ENCODE results near the gene UPF2. TPM values are rescaled to one million over a fixed set of nuclear protein-coding genes. Genes with fewer than 3 reads are reported as not detected.

Gene UPF2
- total and polyA plus RNA-seq, 3 donors from 2014 or later: 15.7 to 43.7 (median 36.9) TPM

DNA sequence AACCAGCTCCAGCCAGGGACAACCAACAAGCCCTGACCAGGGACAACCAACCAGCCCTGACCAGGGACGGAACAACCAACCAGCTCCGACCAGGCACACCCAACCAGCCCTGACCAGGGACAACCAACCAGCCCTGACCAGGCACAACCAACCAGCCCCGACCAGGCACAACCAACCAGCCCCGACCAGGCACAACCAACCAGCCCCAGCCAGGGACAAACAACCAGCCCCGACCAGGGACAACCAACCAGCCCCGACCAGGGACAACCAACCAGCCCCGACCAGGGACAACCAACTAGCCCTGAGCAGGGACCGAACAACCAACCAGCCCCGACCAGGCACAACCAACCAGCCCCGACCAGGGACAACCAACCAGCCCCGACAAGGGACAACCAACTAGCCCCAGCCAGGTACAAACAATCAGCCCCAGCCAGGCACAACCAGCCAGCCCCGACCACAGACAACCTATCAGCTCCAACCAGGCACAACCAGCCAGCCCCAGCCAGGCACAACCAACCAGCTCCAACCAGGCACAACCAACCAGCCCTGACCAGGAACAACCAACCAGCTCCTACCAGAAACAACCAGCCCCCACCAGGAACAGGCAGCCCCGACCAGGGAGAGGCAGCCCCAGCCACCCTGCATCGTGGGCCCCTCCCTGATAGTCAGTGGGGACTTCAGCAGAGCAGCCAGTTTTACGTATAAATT, 163.1 kb downstream of the UPF2 start:
- TF ChIP-seq POLR2A (IDR thresholded peaks at IDR 0.05) (no peak), CTCF (IDR thresholded peaks at IDR 0.05) (no peak)
- H3K27ac ChIP-seq: no peak overlapping the region
- no peaks in the 10 kb centered on the region for H3K36me3 ChIP-seq (ENCODE audit: low read depth, missing control alignments)
- peaks cover 20% of the 10 kb centered on the region for H3K4me1 ChIP-seq
- no peaks in the 10 kb centered on the region for H3K9me3 ChIP-seq
- no peaks in the 10 kb centered on the region for H3K27me3 ChIP-seq
- DNase-seq: no peak
- WGBS, 2 donors: 73 to 83% methylated on average over 7 to 14 of the region's 15 CpGs
- intact Hi-C loops (cut with DNase I; ENCODE audit: low total_unique reads): no loop called here
- no peak overlapping the region for H3K4me3 ChIP-seq

DNA sequence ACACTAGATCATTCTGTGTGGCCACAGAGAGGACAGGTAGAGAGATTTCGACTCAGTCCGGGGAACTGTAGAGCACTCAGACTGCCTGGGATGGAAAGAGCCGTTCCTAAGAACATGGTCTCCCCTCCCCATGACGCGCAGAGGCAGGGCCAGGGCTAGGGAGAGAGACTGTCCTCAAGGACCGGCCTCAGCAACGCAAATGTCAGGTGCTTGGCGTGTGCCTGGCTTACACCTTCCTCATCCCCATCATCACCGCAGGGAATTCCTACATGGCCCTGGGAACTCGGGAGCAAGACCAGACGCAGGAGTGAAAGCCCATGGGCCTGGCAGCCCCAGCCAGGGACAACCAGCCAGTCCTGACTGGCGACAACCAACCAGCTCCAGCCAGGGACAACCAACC, 163.8 kb downstream of the UPF2 start:
- Histone ChIP-seq H3K36me3 (ENCODE audit: low read depth, missing control alignments) (no peaks in the 10 kb centered on the region), H3K4me1 (peaks cover 23% of the 10 kb centered on the region), H3K27ac (no peak overlapping the region), H3K27me3 (no peaks in the 10 kb centered on the region), H3K9me3 (no peaks in the 10 kb centered on the region), H3K4me3 (no peak overlapping the region)
- TF ChIP-seq CTCF (IDR thresholded peaks at IDR 0.05) (no peak), POLR2A (IDR thresholded peaks at IDR 0.05) (no peak)
- WGBS, 2 donors: 60 to 88% methylated on average over 2 to 12 of the region's 12 CpGs
- intact Hi-C loops (cut with DNase I; ENCODE audit: low total_unique reads): no loop called here
- no peak for DNase-seq

- H3K36me3 ChIP-seq (ENCODE audit: low read depth, missing control alignments): no peaks in the 10 kb centered on the region
- H3K27ac ChIP-seq: no peak overlapping the region
- H3K9me3 ChIP-seq: no peaks in the 10 kb centered on the region
- no peak for DNase-seq
- no peak overlapping the region for H3K4me3 ChIP-seq
- intact Hi-C loops (cut with DNase I; ENCODE audit: low total_unique reads): no loop called here
- 90 to 93% methylated on average over 7 to 13 of the region's 13 CpGs for WGBS, 2 donors
- no peaks in the 10 kb centered on the region for H3K27me3 ChIP-seq
- TF ChIP-seq CTCF (IDR thresholded peaks at IDR 0.05): no peak
- no peak for TF ChIP-seq POLR2A (IDR thresholded peaks at IDR 0.05)
- H3K4me1 ChIP-seq: peaks cover 23% of the 10 kb centered on the region
Measured at GRCh38 chr10:11877591-11877905, 165.1 kb downstream of the UPF2 start.

DNA sequence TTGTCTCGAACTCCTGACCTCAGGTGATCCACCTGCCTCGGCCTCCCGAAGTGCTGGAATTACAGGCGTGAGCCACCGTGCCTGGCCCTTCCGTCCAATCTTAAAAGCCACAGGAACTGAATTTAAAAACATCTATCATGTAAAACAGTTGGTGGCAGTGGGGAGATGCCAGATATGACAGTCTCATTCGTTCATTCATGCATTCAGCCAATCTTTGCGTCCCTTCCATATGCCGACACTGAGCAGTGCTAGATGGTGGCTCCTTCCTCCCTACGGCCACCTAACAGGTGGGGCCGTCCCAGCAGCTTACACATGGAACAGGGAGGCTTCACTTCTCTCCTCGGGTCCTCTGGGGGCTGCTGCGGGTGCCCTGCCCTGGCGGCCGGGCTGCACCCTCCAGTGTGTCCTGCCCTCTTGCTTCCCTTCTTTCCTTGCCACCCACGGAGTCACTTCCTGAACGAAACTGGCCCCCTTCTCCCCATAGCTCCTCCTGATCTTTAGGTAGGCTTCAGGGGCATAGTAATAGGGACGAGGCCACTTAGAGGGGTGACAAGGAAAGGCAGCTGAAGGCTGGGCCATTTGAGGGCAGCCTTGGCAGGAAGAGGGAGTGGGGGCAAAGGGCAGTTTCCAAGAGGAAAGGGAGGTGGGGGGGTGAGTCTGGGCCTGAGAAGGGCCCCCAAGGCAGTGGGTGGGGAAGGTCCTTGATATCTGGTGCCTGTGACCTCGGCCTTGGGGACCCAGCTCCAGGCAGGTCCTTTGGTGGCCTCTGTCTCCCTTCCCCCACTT, 165.6 kb downstream of the UPF2 start:
- intact Hi-C loops (cut with DNase I; ENCODE audit: low total_unique reads): no loop called here
- H3K9me3 ChIP-seq: no peaks in the 10 kb centered on the region
- TF ChIP-seq POLR2A (IDR thresholded peaks at IDR 0.05) (no peak), CTCF (IDR thresholded peaks at IDR 0.05) (no peak)
- H3K4me1 ChIP-seq: peaks cover 22% of the 10 kb centered on the region
- H3K36me3 ChIP-seq (ENCODE audit: low read depth, missing control alignments): no peaks in the 10 kb centered on the region
- no peaks in the 10 kb centered on the region for H3K27me3 ChIP-seq
- 92 to 94% methylated on average over 19 of the region's 19 CpGs for WGBS, 2 donors
- no peak overlapping the region for H3K27ac ChIP-seq
- no peak overlapping the region for H3K4me3 ChIP-seq
- DNase-seq: no peak
